Mononuclear cell (primary cell): ENCODE data around the gene DIRAS3. TPM values are rescaled to one million over a fixed set of nuclear protein-coding genes. Genes with fewer than 3 reads are reported as not detected.

Experiments
- H3K27me3 ChIP-seq: 2 replicates; pipeline ENCODE4 v1.6.0; 2011; ENCODE audit warnings: low read length, control low read depth; ENCODE audit not compliant: insufficient read depth
- H3K4me1 ChIP-seq: 2 replicates; pipeline ENCODE4 v1.5.1; 2011; ENCODE audit warnings: mild to moderate bottlenecking, low read length, control low read depth; ENCODE audit not compliant: insufficient read depth
- H3K4me3 ChIP-seq: 2 replicates; pipeline ENCODE4 v1.5.1; 2011; ENCODE audit warnings: mild to moderate bottlenecking, low read length, moderate library complexity
- H3K9me3 ChIP-seq: 2 replicates; pipeline ENCODE4 v1.5.1; 2011; ENCODE audit warnings: low read depth, mild to moderate bottlenecking, control low read depth, low read length
- total RNA-seq: library from RNA; depleted of rRNA; stranded (reverse); fragments of >200 nt; gene quantifications from one replicate; pipeline ENCODE4 v1.2.3, GENCODE V29; 2012

DIRAS3 gene
- total RNA-seq, 1 donor: not detected

GRCh38 chr1:68000191-68000590, 50.2 kb downstream of the DIRAS3 start:
- no peaks in the 10 kb centered on the region for H3K4me1 ChIP-seq
- no peaks in the 10 kb centered on the region for H3K27me3 ChIP-seq
- no peak overlapping the region for H3K4me3 ChIP-seq
- H3K9me3 ChIP-seq: peaks cover 9% of the 10 kb centered on the region

- Histone ChIP-seq H3K27me3 (no peaks in the 10 kb centered on the region), H3K9me3 (peaks cover 13% of the 10 kb centered on the region), H3K4me3 (no peak overlapping the region), H3K4me1 (no peaks in the 10 kb centered on the region)
These were observed 52.7 kb downstream of the DIRAS3 start for GRCh38 chr1:67997746-67998145.

Other genes with a start within 250 kb of the DIRAS3 start
- gene GNG12, start 217.2 kb downstream of the DIRAS3 start, total RNA-seq: 0.21 TPM
- gene WLS, start 181.9 kb upstream of the DIRAS3 start, total RNA-seq: 4.7 TPM